ENCODE measurements around the gene GPC6.

GRCh38 chr13:93430381-93430780 is 203.8 kb downstream of the GPC6 start:
- no peak for TF ChIP-seq CTCF (IDR thresholded peaks at IDR 0.05; ENCODE audit: insufficient read depth, low read length)
- TF ChIP-seq POLR2AphosphoS5 (IDR thresholded peaks at IDR 0.05; ENCODE audit: low read depth) = no peak
- TF ChIP-seq SPI1 (IDR thresholded peaks at IDR 0.05; ENCODE audit: borderline replicate concordance, low read depth) = peak; percentile 7; the same call in 1 of the 2 replicates
- TF ChIP-seq REST (IDR thresholded peaks at IDR 0.05; ENCODE audit: insufficient replicate concordance, low read depth) = no peak

All from HL-60 (cell line).